ENCODE data around the gene ZSCAN30.

DNA sequence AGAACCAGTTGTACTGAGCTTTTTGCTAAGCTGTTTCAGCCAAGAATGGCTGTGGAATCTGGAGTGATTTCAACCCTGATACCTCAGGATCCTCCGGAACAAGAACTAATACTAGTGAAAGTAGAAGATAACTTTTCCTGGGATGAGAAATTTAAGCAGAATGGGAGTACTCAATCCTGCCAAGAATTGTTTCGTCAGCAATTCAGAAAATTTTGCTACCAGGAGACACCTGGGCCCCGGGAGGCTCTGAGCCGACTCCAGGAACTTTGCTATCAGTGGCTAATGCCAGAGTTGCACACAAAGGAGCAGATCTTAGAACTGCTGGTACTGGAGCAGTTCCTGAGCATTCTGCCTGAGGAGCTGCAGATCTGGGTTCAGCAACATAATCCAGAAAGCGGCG, 47.6 kb downstream of the ZSCAN30 start:
- no peak for TF ChIP-seq POLR2AphosphoS5 (IDR thresholded peaks at IDR 0.05)
- TF ChIP-seq, protein P1, sequence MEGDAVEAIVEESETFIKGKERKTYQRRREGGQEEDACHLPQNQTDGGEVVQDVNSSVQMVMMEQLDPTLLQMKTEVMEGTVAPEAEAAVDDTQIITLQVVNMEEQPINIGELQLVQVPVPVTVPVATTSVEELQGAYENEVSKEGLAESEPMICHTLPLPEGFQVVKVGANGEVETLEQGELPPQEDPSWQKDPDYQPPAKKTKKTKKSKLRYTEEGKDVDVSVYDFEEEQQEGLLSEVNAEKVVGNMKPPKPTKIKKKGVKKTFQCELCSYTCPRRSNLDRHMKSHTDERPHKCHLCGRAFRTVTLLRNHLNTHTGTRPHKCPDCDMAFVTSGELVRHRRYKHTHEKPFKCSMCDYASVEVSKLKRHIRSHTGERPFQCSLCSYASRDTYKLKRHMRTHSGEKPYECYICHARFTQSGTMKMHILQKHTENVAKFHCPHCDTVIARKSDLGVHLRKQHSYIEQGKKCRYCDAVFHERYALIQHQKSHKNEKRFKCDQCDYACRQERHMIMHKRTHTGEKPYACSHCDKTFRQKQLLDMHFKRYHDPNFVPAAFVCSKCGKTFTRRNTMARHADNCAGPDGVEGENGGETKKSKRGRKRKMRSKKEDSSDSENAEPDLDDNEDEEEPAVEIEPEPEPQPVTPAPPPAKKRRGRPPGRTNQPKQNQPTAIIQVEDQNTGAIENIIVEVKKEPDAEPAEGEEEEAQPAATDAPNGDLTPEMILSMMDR (IDR thresholded peaks at IDR 0.05; ENCODE audit: poor library complexity, severe bottlenecking): no peak
- no peak for TF ChIP-seq EZH2 (IDR thresholded peaks at IDR 0.05; ENCODE audit: borderline replicate concordance, insufficient read depth, low read length, poor library complexity, severe bottlenecking)
- no peak for TF ChIP-seq SMC3 (conservative IDR thresholded peaks at IDR 0.05; ENCODE audit: poor library complexity)
- TF ChIP-seq, protein P2, sequence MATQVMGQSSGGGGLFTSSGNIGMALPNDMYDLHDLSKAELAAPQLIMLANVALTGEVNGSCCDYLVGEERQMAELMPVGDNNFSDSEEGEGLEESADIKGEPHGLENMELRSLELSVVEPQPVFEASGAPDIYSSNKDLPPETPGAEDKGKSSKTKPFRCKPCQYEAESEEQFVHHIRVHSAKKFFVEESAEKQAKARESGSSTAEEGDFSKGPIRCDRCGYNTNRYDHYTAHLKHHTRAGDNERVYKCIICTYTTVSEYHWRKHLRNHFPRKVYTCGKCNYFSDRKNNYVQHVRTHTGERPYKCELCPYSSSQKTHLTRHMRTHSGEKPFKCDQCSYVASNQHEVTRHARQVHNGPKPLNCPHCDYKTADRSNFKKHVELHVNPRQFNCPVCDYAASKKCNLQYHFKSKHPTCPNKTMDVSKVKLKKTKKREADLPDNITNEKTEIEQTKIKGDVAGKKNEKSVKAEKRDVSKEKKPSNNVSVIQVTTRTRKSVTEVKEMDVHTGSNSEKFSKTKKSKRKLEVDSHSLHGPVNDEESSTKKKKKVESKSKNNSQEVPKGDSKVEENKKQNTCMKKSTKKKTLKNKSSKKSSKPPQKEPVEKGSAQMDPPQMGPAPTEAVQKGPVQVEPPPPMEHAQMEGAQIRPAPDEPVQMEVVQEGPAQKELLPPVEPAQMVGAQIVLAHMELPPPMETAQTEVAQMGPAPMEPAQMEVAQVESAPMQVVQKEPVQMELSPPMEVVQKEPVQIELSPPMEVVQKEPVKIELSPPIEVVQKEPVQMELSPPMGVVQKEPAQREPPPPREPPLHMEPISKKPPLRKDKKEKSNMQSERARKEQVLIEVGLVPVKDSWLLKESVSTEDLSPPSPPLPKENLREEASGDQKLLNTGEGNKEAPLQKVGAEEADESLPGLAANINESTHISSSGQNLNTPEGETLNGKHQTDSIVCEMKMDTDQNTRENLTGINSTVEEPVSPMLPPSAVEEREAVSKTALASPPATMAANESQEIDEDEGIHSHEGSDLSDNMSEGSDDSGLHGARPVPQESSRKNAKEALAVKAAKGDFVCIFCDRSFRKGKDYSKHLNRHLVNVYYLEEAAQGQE (IDR thresholded peaks at IDR 0.05; ENCODE audit: borderline replicate concordance): no peak
- TF ChIP-seq EP300 (conservative IDR thresholded peaks at IDR 0.05; ENCODE audit: poor library complexity, severe bottlenecking): no peak

Data from neural cell (in vitro differentiated cells).